ENCODE data around the gene FOXJ2. TPM values are rescaled to one million over a fixed set of nuclear protein-coding genes. Genes with fewer than 3 reads are reported as not detected.

FOXJ2 gene
- total RNA-seq, 1 experiment from 2014 or later: 18.7 TPM

DNA sequence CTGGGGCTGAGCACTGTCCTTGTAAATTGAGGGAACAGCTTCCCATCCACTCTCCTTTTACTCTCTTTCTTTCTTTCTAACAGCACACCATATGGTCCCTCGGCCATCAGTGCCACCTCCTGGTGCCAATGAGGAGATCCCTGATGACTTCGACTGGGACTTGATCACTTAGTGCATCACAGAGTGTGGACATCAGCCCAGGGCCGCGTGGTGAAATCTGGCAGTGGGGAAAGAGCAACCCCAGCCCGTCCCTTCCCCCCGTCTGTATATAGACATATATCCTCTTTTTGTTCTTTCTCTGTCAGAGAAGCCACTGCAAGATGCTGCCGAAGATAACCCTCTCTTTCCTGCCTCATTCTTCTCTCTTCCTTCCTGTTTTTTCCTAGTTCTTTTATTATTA, 20.2 kb downstream of the FOXJ2 start:
- H3K36me3 ChIP-seq (ENCODE audit: control insufficient read depth, insufficient read depth, low read length): no peaks in the 10 kb centered on the region
- no peak overlapping the region for H3K27ac Mint-ChIP-seq (ENCODE audit: unreplicated experiment)
- ChIA-PET CTCF (interaction anchor here (0.9 kb wide), 1 partner anchor 26 kb away, joined by 5 read pairs; no protein-coding TSS in a partner anchor), POLR2A (no interaction called here)
- no peaks in the 10 kb centered on the region for H3K27me3 ChIP-seq (replicated peaks; ENCODE audit: control insufficient read depth, insufficient read depth, low read length)
- H3K4me3 Mint-ChIP-seq (ENCODE audit: unreplicated experiment): no peak overlapping the region
- no peak for DNase-seq
- no peaks in the 10 kb centered on the region for H3K9me3 Mint-ChIP-seq (ENCODE audit: unreplicated experiment)
- no peaks in the 10 kb centered on the region for H3K4me1 ChIP-seq
- TF ChIP-seq, protein P1, sequence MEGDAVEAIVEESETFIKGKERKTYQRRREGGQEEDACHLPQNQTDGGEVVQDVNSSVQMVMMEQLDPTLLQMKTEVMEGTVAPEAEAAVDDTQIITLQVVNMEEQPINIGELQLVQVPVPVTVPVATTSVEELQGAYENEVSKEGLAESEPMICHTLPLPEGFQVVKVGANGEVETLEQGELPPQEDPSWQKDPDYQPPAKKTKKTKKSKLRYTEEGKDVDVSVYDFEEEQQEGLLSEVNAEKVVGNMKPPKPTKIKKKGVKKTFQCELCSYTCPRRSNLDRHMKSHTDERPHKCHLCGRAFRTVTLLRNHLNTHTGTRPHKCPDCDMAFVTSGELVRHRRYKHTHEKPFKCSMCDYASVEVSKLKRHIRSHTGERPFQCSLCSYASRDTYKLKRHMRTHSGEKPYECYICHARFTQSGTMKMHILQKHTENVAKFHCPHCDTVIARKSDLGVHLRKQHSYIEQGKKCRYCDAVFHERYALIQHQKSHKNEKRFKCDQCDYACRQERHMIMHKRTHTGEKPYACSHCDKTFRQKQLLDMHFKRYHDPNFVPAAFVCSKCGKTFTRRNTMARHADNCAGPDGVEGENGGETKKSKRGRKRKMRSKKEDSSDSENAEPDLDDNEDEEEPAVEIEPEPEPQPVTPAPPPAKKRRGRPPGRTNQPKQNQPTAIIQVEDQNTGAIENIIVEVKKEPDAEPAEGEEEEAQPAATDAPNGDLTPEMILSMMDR (IDR thresholded peaks at IDR 0.05; ENCODE audit: insufficient read depth in 1 of 2, low read depth in 1 of 2, low read length in 1 of 2, severe bottlenecking in 1 of 2, unreplicated experiment in 1 of 2): no peak
- no peaks in the 10 kb centered on the region for H3K4me1 Mint-ChIP-seq (ENCODE audit: low read depth, unreplicated experiment)
- BruUV-seq (replicated peaks): no TSS peak
- no peaks in the 10 kb centered on the region for H3K9me3 ChIP-seq
- no peaks in the 10 kb centered on the region for H3K27me3 Mint-ChIP-seq (ENCODE audit: insufficient read depth, unreplicated experiment)
- H3K36me3 Mint-ChIP-seq (ENCODE audit: insufficient read depth, unreplicated experiment): peaks cover 24% of the 10 kb centered on the region
- H3K4me3 ChIP-seq (ENCODE audit: low read depth, low read length): no peak overlapping the region
- intact Hi-C loops (cut with micrococcal nuclease; ENCODE audit: unreplicated experiment): no loop called here

DNA sequence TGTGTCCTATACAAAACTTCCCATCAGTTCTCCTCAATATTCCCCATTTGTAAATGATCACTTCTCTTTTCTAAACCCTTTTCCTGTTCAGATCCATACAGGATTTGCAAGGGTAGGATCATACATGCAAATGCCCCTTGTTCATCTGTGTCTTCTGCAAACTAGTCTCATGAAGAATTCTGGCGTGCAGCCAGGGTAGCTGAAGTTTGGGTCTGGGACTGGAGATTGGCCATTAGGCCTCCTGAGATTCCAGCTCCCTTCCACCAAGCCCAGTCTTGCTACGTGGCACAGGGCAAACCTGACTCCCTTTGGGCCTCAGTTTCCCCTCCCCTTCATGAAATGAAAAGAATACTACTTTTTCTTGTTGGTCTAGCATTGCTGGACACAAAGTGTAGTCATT, 22.3 kb downstream of the FOXJ2 start:
- Mint-ChIP-seq H3K9me3 (ENCODE audit: unreplicated experiment) (no peaks in the 10 kb centered on the region), H3K36me3 (ENCODE audit: insufficient read depth, unreplicated experiment) (peaks cover 13% of the 10 kb centered on the region), H3K27ac (ENCODE audit: unreplicated experiment) (no peak overlapping the region), H3K4me3 (ENCODE audit: unreplicated experiment) (no peak overlapping the region), H3K27me3 (ENCODE audit: insufficient read depth, unreplicated experiment) (no peaks in the 10 kb centered on the region), H3K4me1 (ENCODE audit: low read depth, unreplicated experiment) (no peaks in the 10 kb centered on the region)
- H3K4me3 ChIP-seq (ENCODE audit: low read depth, low read length): no peak overlapping the region
- CTCF ChIA-PET: no interaction called here
- no peaks in the 10 kb centered on the region for H3K9me3 ChIP-seq
- no peaks in the 10 kb centered on the region for H3K27me3 ChIP-seq (replicated peaks; ENCODE audit: control insufficient read depth, insufficient read depth, low read length)
- intact Hi-C loops (cut with micrococcal nuclease; ENCODE audit: unreplicated experiment): no loop called here
- POLR2A ChIA-PET: no interaction called here
- no peak for DNase-seq
- TF ChIP-seq, protein P1 (IDR thresholded peaks at IDR 0.05; ENCODE audit: insufficient read depth in 1 of 2, low read depth in 1 of 2, low read length in 1 of 2, severe bottlenecking in 1 of 2, unreplicated experiment in 1 of 2): no peak
- no peaks in the 10 kb centered on the region for H3K4me1 ChIP-seq
- H3K36me3 ChIP-seq (ENCODE audit: control insufficient read depth, insufficient read depth, low read length): no peaks in the 10 kb centered on the region
- no TSS peak for BruUV-seq (replicated peaks)

GRCh38 chr12:8057306-8057705, 24.8 kb downstream of the FOXJ2 start:
- TF ChIP-seq, protein P1 (IDR thresholded peaks at IDR 0.05; ENCODE audit: insufficient read depth in 1 of 2, low read depth in 1 of 2, low read length in 1 of 2, severe bottlenecking in 1 of 2, unreplicated experiment in 1 of 2): no peak
- H3K4me3 Mint-ChIP-seq (ENCODE audit: unreplicated experiment): no peak overlapping the region
- H3K4me3 ChIP-seq (ENCODE audit: low read depth, low read length): no peak overlapping the region
- no TSS peak for BruUV-seq (replicated peaks)
- no peaks in the 10 kb centered on the region for H3K9me3 ChIP-seq
- no peaks in the 10 kb centered on the region for H3K27me3 Mint-ChIP-seq (ENCODE audit: insufficient read depth, unreplicated experiment)
- intact Hi-C loops (cut with micrococcal nuclease; ENCODE audit: unreplicated experiment): no loop called here
- DNase-seq: no peak
- H3K9me3 Mint-ChIP-seq (ENCODE audit: unreplicated experiment): no peaks in the 10 kb centered on the region
- CTCF ChIA-PET: no interaction called here
- H3K4me1 ChIP-seq: no peaks in the 10 kb centered on the region
- peaks cover 6% of the 10 kb centered on the region for H3K36me3 Mint-ChIP-seq (ENCODE audit: insufficient read depth, unreplicated experiment)
- no peaks in the 10 kb centered on the region for H3K36me3 ChIP-seq (ENCODE audit: control insufficient read depth, insufficient read depth, low read length)
- H3K27me3 ChIP-seq (replicated peaks; ENCODE audit: control insufficient read depth, insufficient read depth, low read length): no peaks in the 10 kb centered on the region
- H3K4me1 Mint-ChIP-seq (ENCODE audit: low read depth, unreplicated experiment): no peaks in the 10 kb centered on the region
- POLR2A ChIA-PET: interaction anchor here (0.5 kb wide), 1 partner anchor 67 kb away, joined by 4 read pairs; no protein-coding TSS in a partner anchor
- H3K27ac Mint-ChIP-seq (ENCODE audit: unreplicated experiment): no peak overlapping the region

Measured in Caco-2 (cell line).